Hepatocyte (in vitro differentiated cells): ENCODE data around the gene MRPL21. TPM values are rescaled to one million over a fixed set of nuclear protein-coding genes. Genes with fewer than 3 reads are reported as not detected.
"Not testable (repeated sequence)": the region's sequence is repeated elsewhere in the genome, so short reads cannot be mapped to it uniquely, and the experiment has no call there.

Experiments used
- DNase-seq: peaks from one replicate; pipeline ENCODE4 v3.0.0-alpha.2; 2016; ENCODE audit warnings: low spot score
- H2AFZ ChIP-seq: fragments of 200-600 bp; sonication (generic); 2 replicates; pipeline ENCODE4 v1.6.0; 2016; ENCODE audit warnings: antibody characterized with exemption, mild to moderate bottlenecking
- H3K27ac ChIP-seq: fragments of 200-600 bp; sonication (generic); 2 replicates; pipeline ENCODE4 v1.5.1; 2016; ENCODE audit warnings: mild to moderate bottlenecking
- H3K27me3 ChIP-seq: fragments of 200-600 bp; sonication (generic); 2 replicates; pipeline ENCODE4 v1.6.1; 2016
- H3K36me3 ChIP-seq: fragments of 200-600 bp; sonication (generic); replicated peaks from 2 replicates; pipeline ENCODE4 v1.5.1; 2016; ENCODE audit warnings: low read depth; ENCODE audit not compliant: insufficient read depth
- H3K4me1 ChIP-seq: fragments of 200-600 bp; sonication (generic); 2 replicates; pipeline ENCODE4 v1.5.1; 2016; ENCODE audit warnings: mild to moderate bottlenecking, moderate library complexity; ENCODE audit not compliant: insufficient read depth
- H3K4me2 ChIP-seq: fragments of 200-600 bp; sonication (generic); 2 replicates; pipeline ENCODE4 v1.6.0; 2016
- H3K4me3 ChIP-seq: fragments of 200-600 bp; sonication (generic); 2 replicates; pipeline ENCODE4 v1.5.1; 2016; ENCODE audit warnings: mild to moderate bottlenecking
- H3K79me2 ChIP-seq: fragments of 200-600 bp; sonication (generic); 2 replicates; pipeline ENCODE4 v1.6.0; 2017; ENCODE audit warnings: mild to moderate bottlenecking
- H3K9me2 ChIP-seq: fragments of 200-600 bp; sonication (generic); replicated peaks from 2 replicates; pipeline ENCODE4 v1.6.0; 2017; ENCODE audit warnings: mild to moderate bottlenecking; ENCODE audit not compliant: insufficient read depth
- H3K9me3 ChIP-seq: fragments of 200-600 bp; sonication (generic); 2 replicates; pipeline ENCODE4 v1.5.1; 2016; ENCODE audit warnings: low read depth, mild to moderate bottlenecking
- H4K20me1 ChIP-seq: fragments of 200-600 bp; sonication (generic); 2 replicates; pipeline ENCODE4 v1.6.0; 2016; ENCODE audit warnings: mild to moderate bottlenecking; ENCODE audit not compliant: insufficient read depth, poor library complexity, severe bottlenecking
- CTCF ChIP-seq: fragments of 200-600 bp; sonication (generic); IDR thresholded peaks from 2 replicates; pipeline ENCODE4 v1.5.1; 2016; ENCODE audit warnings: antibody characterized with exemption, mild to moderate bottlenecking; ENCODE audit not compliant: poor library complexity
- EZH2 ChIP-seq: fragments of 200-600 bp; sonication (generic); IDR thresholded peaks from 2 replicates; pipeline ENCODE4 v1.6.1; 2016; ENCODE audit warnings: antibody characterized with exemption, mild to moderate bottlenecking, borderline replicate concordance
- EZH2phosphoT487 ChIP-seq: fragments of 200-600 bp; sonication (generic); IDR thresholded peaks from one replicate; pipeline ENCODE4 v1.6.1; 2018; ENCODE audit warnings: antibody characterized with exemption, mild to moderate bottlenecking, low read depth, moderate library complexity; ENCODE audit not compliant: unreplicated experiment, severe bottlenecking
- WGBS: methylation state at CpG from one replicate; pipeline ENCODE4 v1.1.6; 2016; ENCODE audit warnings: low lambda C conversion rate; ENCODE audit errors: missing lambda C conversion rate; 5-methylcytosine and 5-hydroxymethylcytosine counted together
- polyA plus RNA-seq: library from polyadenylated mRNA; unstranded; fragments of >200 nt; fragmentation: Nextera tagmentation; extraction: Ambion mirVana; gene quantifications from 2 replicates; pipeline ENCODE4 v1.2.1, GENCODE V29; 2016
- total RNA-seq: library from RNA; depleted of rRNA; stranded (reverse); fragments of >200 nt; gene quantifications from 2 replicates; pipeline ENCODE4 v1.2.3, GENCODE V29; 2014

Gene MRPL21
- total and polyA plus RNA-seq, 2 experiments from 2014 or later = 34.9 to 86.2 TPM

GRCh38 chr11:68891351-68891948, 12.2 kb downstream of the MRPL21 start:
- H4K20me1 ChIP-seq = no peaks in the 10 kb centered on the region
- TF ChIP-seq EZH2phosphoT487 (no peak), EZH2 (no peak), CTCF (no peak)
- no peaks in the 10 kb centered on the region for H3K9me3 ChIP-seq
- no peak for DNase-seq
- H2AFZ ChIP-seq = no peak overlapping the region
- H3K4me3 ChIP-seq = no peak overlapping the region
- peaks cover 7% of the 10 kb centered on the region for H3K4me1 ChIP-seq
- H3K27ac ChIP-seq = peak overlapping the region; percentile 68
- H3K79me2 ChIP-seq = no peaks in the 10 kb centered on the region
- no peaks in the 10 kb centered on the region for H3K9me2 ChIP-seq
- no peaks in the 10 kb centered on the region for H3K27me3 ChIP-seq
- H3K36me3 ChIP-seq = no peaks in the 10 kb centered on the region
- 90% methylated on average over 17 of the region's 17 CpGs for WGBS
- no peak overlapping the region for H3K4me2 ChIP-seq

- no peaks in the 10 kb centered on the region for H3K9me2 ChIP-seq
- no peak overlapping the region for H3K4me2 ChIP-seq
- peak overlapping the region; percentile 68 for H3K27ac ChIP-seq
- no peaks in the 10 kb centered on the region for H3K79me2 ChIP-seq
- no peak overlapping the region for H2AFZ ChIP-seq
- no peaks in the 10 kb centered on the region for H4K20me1 ChIP-seq
- no peak for TF ChIP-seq CTCF
- no peak for TF ChIP-seq EZH2
- no peak for TF ChIP-seq EZH2phosphoT487
- H3K36me3 ChIP-seq = no peaks in the 10 kb centered on the region
- no peaks in the 10 kb centered on the region for H3K27me3 ChIP-seq
- H3K4me3 ChIP-seq = no peak overlapping the region
- peak; percentile 31 for DNase-seq
- no peaks in the 10 kb centered on the region for H3K9me3 ChIP-seq
- peaks cover 7% of the 10 kb centered on the region for H3K4me1 ChIP-seq
- 78% methylated on average over 17 of the region's 17 CpGs for WGBS
These were observed 13.0 kb downstream of the MRPL21 start for GRCh38 chr11:68890490-68891231.

- peak; percentile 74 for DNase-seq
- Histone ChIP-seq H3K79me2 (no peaks in the 10 kb centered on the region), H3K4me3 (no peak overlapping the region), H3K36me3 (no peaks in the 10 kb centered on the region), H3K9me3 (no peaks in the 10 kb centered on the region), H3K4me1 (peaks cover 7% of the 10 kb centered on the region), H3K27me3 (no peaks in the 10 kb centered on the region), H3K27ac (peak overlapping the region; percentile 68), H3K4me2 (no peak overlapping the region), H3K9me2 (no peaks in the 10 kb centered on the region), H2AFZ (no peak overlapping the region), H4K20me1 (no peaks in the 10 kb centered on the region)
- WGBS = 38% methylated on average over 18 of the region's 18 CpGs
- TF ChIP-seq EZH2 = no peak
- TF ChIP-seq CTCF = peak; percentile 56
These were observed 13.6 kb downstream of the MRPL21 start for GRCh38 chr11:68889948-68890446.

GRCh38 chr11:68884827-68885226, 18.8 kb downstream of the MRPL21 start:
- not testable (repeated sequence) for DNase-seq, H3K9me2 ChIP-seq, H3K79me2 ChIP-seq, H3K4me1 ChIP-seq, H3K36me3 ChIP-seq, H2AFZ ChIP-seq, H3K27me3 ChIP-seq, H3K4me2 ChIP-seq, H3K27ac ChIP-seq, H4K20me1 ChIP-seq, H3K9me3 ChIP-seq, H3K4me3 ChIP-seq
- WGBS = 94% methylated on average over 15 of the region's 15 CpGs
